IPS-15b (cell line): ENCODE results near the gene RAB13.

Experiments
- H3K27me3 ChIP-seq: one replicate; pipeline ENCODE4 v1.6.1; 2013; ENCODE audit warnings: low read length; ENCODE audit not compliant: control insufficient read depth, insufficient read depth
- H3K36me3 ChIP-seq: one replicate; pipeline ENCODE4 v1.6.1; 2013; ENCODE audit warnings: low read length; ENCODE audit not compliant: control insufficient read depth, insufficient read depth
- H3K4me1 ChIP-seq: one replicate; pipeline ENCODE4 v1.6.1; 2013; ENCODE audit warnings: mild to moderate bottlenecking, low read length; ENCODE audit not compliant: control insufficient read depth, insufficient read depth
- H3K4me3 ChIP-seq: one replicate; pipeline ENCODE4 v1.5.1; 2013; ENCODE audit warnings: low read depth, low read length
- H3K9ac ChIP-seq: one replicate; pipeline ENCODE4 v1.6.1; 2013; ENCODE audit warnings: low read depth, mild to moderate bottlenecking, low read length
- H3K9me3 ChIP-seq: one replicate; pipeline ENCODE4 v1.6.1; 2013; ENCODE audit warnings: mild to moderate bottlenecking, low read length; ENCODE audit not compliant: control insufficient read depth, insufficient read depth

The RAB13 gene

DNA sequence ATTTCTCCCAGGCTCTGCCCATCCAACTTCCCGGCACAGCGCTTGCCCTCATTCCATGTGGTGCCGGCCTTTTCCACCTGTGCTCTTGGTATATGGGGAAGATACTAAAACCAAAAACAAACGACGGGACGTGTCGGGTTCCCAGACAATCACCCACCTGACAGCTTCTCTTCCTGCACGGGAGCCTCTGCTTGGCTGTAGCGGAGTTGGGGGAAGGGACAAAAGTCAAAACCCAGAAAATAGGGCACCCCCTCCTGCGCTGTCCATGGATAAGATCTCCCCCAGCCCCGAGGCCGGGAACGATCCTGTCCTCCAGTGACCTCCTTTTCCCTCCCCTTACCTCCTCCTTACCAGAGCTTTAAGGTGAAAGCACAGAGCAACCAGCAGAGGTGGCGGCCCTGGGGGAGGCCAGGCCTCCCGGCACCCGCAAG, 9.3 kb downstream of the RAB13 start:
- no peaks in the 10 kb centered on the region for H3K4me1 ChIP-seq
- H3K27me3 ChIP-seq = no peaks in the 10 kb centered on the region
- no peaks in the 10 kb centered on the region for H3K9me3 ChIP-seq
- H3K36me3 ChIP-seq = peaks cover 21% of the 10 kb centered on the region
- H3K9ac ChIP-seq = peak overlapping the region; percentile 97
- peak overlapping the region; percentile 84 for H3K4me3 ChIP-seq

DNA sequence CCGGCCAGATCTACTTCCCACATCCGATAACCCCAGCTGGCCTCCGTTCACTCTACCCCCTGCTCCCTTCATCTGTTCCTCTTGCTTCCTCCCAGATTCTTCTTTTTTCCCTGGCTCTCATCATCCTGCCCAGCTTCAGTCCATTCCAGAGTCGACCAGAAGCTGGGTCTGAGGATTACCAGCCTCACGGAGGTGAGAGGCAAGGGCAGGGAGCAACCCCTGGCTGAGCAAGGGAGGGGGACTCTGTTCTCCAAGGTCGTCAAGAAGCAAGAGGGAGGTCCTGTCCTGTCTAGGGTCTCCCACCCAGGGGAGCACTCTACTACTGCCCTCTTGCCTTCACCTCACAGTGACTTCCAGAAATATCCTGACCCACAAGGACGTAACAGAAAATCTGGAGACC, 12.6 kb downstream of the RAB13 start:
- Histone ChIP-seq H3K4me3 (no peak overlapping the region), H3K4me1 (no peaks in the 10 kb centered on the region), H3K36me3 (peaks cover 17% of the 10 kb centered on the region), H3K27me3 (no peaks in the 10 kb centered on the region), H3K9me3 (no peaks in the 10 kb centered on the region), H3K9ac (no peak overlapping the region)

DNA sequence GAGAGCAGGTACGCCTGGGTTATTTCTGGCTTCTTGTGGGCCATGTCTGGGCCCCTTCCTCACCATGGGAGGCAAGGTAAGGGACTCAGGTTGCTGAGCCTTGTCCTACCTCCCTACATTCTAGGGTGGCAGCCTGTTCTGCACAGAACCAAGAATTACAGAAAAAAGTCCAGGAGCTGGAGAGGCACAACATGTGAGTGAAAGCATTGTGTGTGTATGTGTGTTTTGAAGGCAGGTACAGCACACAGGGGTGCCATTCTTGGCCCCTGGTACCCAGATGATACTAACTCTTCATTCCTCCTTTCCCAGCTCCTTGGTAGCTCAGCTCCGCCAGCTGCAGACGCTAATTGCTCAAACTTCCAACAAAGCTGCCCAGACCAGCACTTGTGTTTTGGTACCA, 13.1 kb downstream of the RAB13 start:
- Histone ChIP-seq H3K4me1 (no peaks in the 10 kb centered on the region), H3K27me3 (no peaks in the 10 kb centered on the region), H3K36me3 (peaks cover 17% of the 10 kb centered on the region), H3K4me3 (no peak overlapping the region), H3K9me3 (no peaks in the 10 kb centered on the region), H3K9ac (no peak overlapping the region)

DNA sequence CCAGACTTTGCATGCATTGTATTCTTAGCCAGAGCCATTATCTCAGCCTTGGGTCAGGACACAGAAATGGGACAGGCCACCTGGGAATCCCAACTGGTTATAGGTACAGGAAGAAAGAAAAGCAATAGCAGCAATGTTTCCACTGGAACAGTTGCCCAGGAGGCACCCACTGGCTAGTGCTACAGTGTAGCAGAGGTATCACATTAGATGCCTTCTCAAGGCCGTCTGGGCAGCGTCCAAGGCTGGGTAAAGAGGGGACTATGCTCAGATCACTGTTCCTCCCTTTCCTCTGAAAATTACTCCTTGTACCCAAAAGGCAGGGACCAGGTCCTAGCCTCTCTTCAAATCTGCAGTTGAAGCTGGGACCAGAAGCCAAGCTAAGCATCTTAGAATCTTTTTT, 15.8 kb downstream of the RAB13 start:
- Histone ChIP-seq H3K9ac (no peak overlapping the region), H3K4me3 (no peak overlapping the region), H3K4me1 (no peaks in the 10 kb centered on the region), H3K27me3 (no peaks in the 10 kb centered on the region), H3K9me3 (no peaks in the 10 kb centered on the region), H3K36me3 (peaks cover 17% of the 10 kb centered on the region)

DNA sequence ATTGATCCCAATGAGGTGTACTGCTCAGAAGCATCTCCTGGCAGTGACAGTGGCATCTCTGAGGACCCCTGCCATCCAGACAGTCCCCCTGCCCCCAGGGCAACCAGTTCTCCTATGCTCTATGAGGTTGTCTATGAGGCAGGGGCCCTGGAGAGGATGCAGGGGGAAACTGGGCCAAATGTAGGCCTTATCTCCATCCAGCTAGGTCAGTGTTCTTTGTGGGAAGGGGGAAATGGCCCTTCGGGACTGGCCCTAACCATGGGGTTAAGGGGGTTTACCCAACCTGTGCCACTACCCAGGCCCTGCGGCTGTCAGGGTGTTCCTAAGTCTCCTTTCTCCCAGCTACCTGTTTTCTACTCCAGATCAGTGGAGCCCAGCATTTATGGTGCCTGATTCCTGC, 17.2 kb downstream of the RAB13 start:
- Histone ChIP-seq H3K36me3 (peaks cover 11% of the 10 kb centered on the region), H3K4me1 (no peaks in the 10 kb centered on the region), H3K9ac (no peak overlapping the region), H3K27me3 (no peaks in the 10 kb centered on the region), H3K4me3 (no peak overlapping the region), H3K9me3 (no peaks in the 10 kb centered on the region)

GRCh38 chr1:153968408-153968807, 17.7 kb downstream of the RAB13 start:
- H3K9ac ChIP-seq = peak overlapping the region; percentile 79
- no peaks in the 10 kb centered on the region for H3K4me1 ChIP-seq
- no peaks in the 10 kb centered on the region for H3K27me3 ChIP-seq
- peak overlapping the region; percentile 83 for H3K4me3 ChIP-seq
- no peaks in the 10 kb centered on the region for H3K9me3 ChIP-seq
- H3K36me3 ChIP-seq = peaks cover 7% of the 10 kb centered on the region

DNA sequence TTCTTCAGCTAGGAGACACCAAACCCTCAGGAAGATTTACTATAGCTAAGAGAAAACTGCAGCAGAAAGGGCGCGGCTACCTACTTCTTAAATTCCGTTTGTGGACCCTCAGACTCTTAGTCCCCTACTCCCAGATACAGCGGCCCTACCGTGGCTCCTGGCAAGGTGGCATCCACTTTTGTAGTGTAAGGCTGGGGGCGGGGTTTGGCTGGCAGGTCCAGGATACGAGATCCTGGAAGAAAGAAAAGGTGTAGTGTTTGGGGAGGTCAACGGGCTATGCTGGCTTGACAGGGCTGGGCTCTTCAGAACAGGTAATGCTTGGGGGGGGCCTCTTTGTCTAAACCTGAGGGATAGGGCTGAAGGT, 18.2 kb downstream of the RAB13 start:
- no peaks in the 10 kb centered on the region for H3K4me1 ChIP-seq
- peaks cover 7% of the 10 kb centered on the region for H3K36me3 ChIP-seq
- peak overlapping the region; percentile 83 for H3K4me3 ChIP-seq
- no peaks in the 10 kb centered on the region for H3K9me3 ChIP-seq
- no peaks in the 10 kb centered on the region for H3K27me3 ChIP-seq
- H3K9ac ChIP-seq = peak overlapping the region; percentile 79

DNA sequence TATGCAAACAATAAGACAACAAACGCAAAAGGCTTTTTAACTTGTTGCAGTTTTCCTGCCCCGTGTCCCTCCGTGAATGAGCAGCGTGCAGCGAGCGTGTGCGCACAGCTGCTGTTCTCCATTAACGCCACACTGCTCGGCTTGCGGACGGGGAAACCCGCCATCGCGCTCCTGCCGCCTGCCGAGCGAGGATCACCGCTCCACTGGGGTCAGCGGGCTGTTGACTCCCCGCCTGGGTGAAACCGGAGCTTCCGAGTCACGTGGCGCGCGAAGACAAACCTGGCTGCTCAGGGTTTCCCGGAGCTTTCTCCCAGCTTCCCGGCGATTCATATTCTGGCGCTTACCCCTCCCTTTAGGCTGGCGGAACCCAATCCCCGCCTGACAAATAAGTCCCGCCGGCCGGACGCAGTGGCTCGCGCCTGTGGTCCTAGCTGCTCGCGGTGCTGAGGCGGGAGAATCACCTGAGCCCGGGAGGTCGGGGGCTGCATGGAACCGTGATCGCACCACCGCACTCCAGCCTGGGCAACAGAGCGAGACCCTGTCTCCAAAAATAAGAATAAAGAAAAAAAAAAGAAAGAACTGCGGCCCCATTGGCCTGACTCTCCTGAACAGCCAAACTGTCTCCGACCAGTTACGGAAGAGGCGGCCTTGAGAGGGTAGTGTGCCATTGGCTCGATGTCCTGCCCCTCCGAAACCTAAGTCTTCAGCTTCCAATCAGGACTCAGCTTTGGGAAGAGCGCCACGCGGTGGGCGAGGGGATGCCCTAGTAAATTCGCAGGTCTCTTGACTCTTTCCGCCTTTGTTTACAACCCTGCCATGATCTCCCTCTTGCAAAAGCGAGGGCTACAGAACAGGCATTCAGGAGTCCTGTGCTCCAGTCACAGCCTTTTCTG, 18.8 kb downstream of the RAB13 start, which contains the start of gene CREB3L4:
Gene CREB3L4 (plus strand): TSS at position 796 of the 893 bp plus-strand sequence. CDS start 624 bp downstream, outside the sequence.
- Histone ChIP-seq H3K36me3 (peaks cover 7% of the 10 kb centered on the region), H3K4me3 (peak within 1 kb of the TSS; percentile 83), H3K4me1 (no peaks in the 10 kb centered on the region), H3K27me3 (no peaks in the 10 kb centered on the region), H3K9me3 (no peaks in the 10 kb centered on the region), H3K9ac (peak within 1 kb of the TSS; percentile 80)

DNA sequence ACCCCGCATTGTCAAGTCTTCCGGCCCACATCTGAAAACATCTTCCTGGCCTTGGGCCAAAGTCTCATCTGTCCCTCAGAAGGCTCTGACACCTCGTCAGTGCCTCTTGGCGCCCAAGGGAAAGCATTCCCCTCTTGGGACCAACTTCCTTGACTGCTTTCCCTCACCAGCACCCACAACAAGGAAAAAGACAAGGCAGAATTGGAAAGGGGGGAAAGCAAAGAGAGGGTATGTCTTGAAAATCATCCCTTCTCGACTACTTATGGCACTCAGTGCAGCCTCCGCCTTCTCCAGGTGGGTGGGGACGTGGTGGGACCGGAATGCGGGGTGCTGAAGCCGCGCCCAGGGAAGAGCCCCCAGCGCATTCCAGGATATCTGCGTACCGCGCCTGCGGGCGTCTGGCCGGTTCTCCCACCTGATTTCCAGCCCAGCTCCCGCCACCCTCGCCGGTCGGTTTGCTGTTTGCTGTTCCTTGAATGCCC, 22.2 kb downstream of the RAB13 start:
- H3K9me3 ChIP-seq = no peaks in the 10 kb centered on the region
- H3K36me3 ChIP-seq = peaks cover 12% of the 10 kb centered on the region
- peak overlapping the region; percentile 55 for H3K9ac ChIP-seq
- peaks cover 12% of the 10 kb centered on the region for H3K4me1 ChIP-seq
- peak overlapping the region; percentile 98 for H3K4me3 ChIP-seq
- no peaks in the 10 kb centered on the region for H3K27me3 ChIP-seq

GRCh38 chr1:153963030-153963849, 22.9 kb downstream of the RAB13 start, which contains the start of gene SLC39A1:
Gene SLC39A1, minus strand, starts transcription at chr1:153963537. Its CDS starts 822 bp downstream, at chr1:153962715.
- peaks cover 13% of the 10 kb centered on the region for H3K4me1 ChIP-seq
- peak within 1 kb of the TSS; percentile 84 for H3K9ac ChIP-seq
- peaks cover 12% of the 10 kb centered on the region for H3K36me3 ChIP-seq
- no peaks in the 10 kb centered on the region for H3K27me3 ChIP-seq
- no peaks in the 10 kb centered on the region for H3K9me3 ChIP-seq
- peak within 1 kb of the TSS; percentile 98 for H3K4me3 ChIP-seq

GRCh38 chr1:153962088-153963029, 23.8 kb downstream of the RAB13 start:
- H3K9ac ChIP-seq = peak overlapping the region; percentile 84
- peaks cover 13% of the 10 kb centered on the region for H3K4me1 ChIP-seq
- peak overlapping the region; percentile 98 for H3K4me3 ChIP-seq
- peaks cover 12% of the 10 kb centered on the region for H3K36me3 ChIP-seq
- no peaks in the 10 kb centered on the region for H3K9me3 ChIP-seq
- no peaks in the 10 kb centered on the region for H3K27me3 ChIP-seq
